Suprapubic skin (tissue), 4 donors: ENCODE measurements around the gene STK25. TPM values are rescaled to one million over a fixed set of nuclear protein-coding genes. Genes with fewer than 3 reads are reported as not detected.
"Not testable (repeated sequence)": the region's sequence is repeated elsewhere in the genome, so short reads cannot be mapped to it uniquely, and the experiment has no call there.

Experiments
- DNase-seq, 2 donors: peaks; one replicate each; pipeline ENCODE4 v3.0.0-alpha.2; 2019; ENCODE audit warnings: low spot score in 2 of 2
- H3K27ac ChIP-seq: fragments of 200-600 bp; sonication (generic); one replicate; pipeline ENCODE4 v1.5.1; 2019
- H3K27me3 ChIP-seq: fragments of 200-600 bp; sonication (generic); one replicate; pipeline ENCODE4 v1.5.1; 2019
- H3K36me3 ChIP-seq: fragments of 200-600 bp; sonication (generic); one replicate; pipeline ENCODE4 v1.5.1; 2019
- H3K4me1 ChIP-seq: fragments of 200-600 bp; sonication (generic); one replicate; pipeline ENCODE4 v1.5.1; 2019
- H3K4me3 ChIP-seq: fragments of 200-600 bp; sonication (generic); one replicate; pipeline ENCODE4 v1.5.1; 2019; ENCODE audit warnings: mild to moderate bottlenecking
- H3K9me3 ChIP-seq: fragments of 200-600 bp; sonication (generic); one replicate; pipeline ENCODE4 v1.5.1; 2019
- EP300 ChIP-seq: sonication (generic); formaldehyde crosslinking; IDR thresholded peaks from one replicate; pipeline ENCODE4 v1.6.1; 2017; ENCODE audit warnings: antibody characterized with exemption
- POLR2A ChIP-seq, 2 donors: fragments of 450-650 bp; IDR thresholded peaks; one replicate each; pipeline ENCODE4 v1.6.1; 2017; ENCODE audit warnings: antibody characterized with exemption in 2 of 2, mild to moderate bottlenecking in 2 of 2, moderate library complexity in 2 of 2
- POLR2AphosphoS5 ChIP-seq, 3 donors: sonication (generic); formaldehyde crosslinking; IDR thresholded peaks; one replicate each; pipeline ENCODE4 v1.6.1; 2017; ENCODE audit warnings: antibody characterized with exemption in 3 of 3
- WGBS: methylation state at CpG from one replicate; pipeline ENCODE4 v1.1.5; 2018; 5-methylcytosine and 5-hydroxymethylcytosine counted together
- total RNA-seq, 4 donors: library from RNA; depleted of rRNA; stranded (reverse); fragments of >200 nt; gene quantifications; one replicate each; pipeline ENCODE4 v1.1.0, GENCODE V29; 2016
- TF ChIP-seq, protein P1 (sequence below), 2 donors: fragments of 200-600 bp in 1 of 2; fragments of 450-650 bp in 1 of 2; sonication (generic) in 1 of 2; IDR thresholded peaks; one replicate each; pipeline ENCODE4 v1.5.1; 2016 to 2019; ENCODE audit warnings: antibody characterized with exemption in 2 of 2, mild to moderate bottlenecking in 1 of 2, moderate library complexity in 1 of 2

STK25 gene
- total RNA-seq, 4 donors from 2014 or later, result 131 to 232 (median 147) TPM

DNA sequence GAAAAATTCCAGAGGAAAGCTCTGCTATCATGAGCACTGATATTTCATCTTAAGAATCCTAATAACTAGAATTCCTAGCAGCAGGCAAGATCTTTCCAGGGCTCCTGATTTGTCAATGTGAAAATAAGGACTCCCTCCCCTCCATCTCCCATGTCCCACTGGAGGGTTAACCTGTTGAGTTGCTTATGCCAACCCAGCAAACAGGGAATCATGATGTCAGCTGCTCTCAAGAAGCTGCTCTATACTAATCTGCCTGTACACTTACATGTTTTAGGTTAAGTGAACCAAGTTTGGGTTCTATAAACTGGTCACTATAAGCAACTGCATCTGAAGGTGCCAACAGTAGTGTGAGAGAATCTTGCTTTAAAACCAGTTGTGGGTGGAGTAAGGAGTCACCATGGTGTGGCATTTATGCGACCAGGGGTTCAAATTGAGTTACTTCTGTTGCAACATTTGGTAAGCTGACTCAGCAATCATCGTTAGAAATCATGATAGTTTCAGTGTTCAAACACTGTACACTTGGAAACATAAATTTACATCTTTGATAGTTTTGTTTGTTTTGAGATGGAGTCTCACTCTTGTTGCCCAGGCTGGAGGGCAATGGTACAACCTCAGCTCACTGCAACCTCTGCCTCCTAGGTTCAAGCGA lies 53.4 kb downstream of the STK25 start:
- Histone ChIP-seq H3K36me3 (peaks cover 3% of the 10 kb centered on the region), H3K27me3 (no peaks in the 10 kb centered on the region), H3K4me1 (no peaks in the 10 kb centered on the region), H3K9me3 (no peaks in the 10 kb centered on the region), H3K27ac (no peak overlapping the region), H3K4me3 (no peak overlapping the region)
- DNase-seq, result no peak
- no peak for TF ChIP-seq POLR2AphosphoS5 (IDR thresholded peaks at IDR 0.05)
- TF ChIP-seq EP300, result no peak
- TF ChIP-seq, protein P1, sequence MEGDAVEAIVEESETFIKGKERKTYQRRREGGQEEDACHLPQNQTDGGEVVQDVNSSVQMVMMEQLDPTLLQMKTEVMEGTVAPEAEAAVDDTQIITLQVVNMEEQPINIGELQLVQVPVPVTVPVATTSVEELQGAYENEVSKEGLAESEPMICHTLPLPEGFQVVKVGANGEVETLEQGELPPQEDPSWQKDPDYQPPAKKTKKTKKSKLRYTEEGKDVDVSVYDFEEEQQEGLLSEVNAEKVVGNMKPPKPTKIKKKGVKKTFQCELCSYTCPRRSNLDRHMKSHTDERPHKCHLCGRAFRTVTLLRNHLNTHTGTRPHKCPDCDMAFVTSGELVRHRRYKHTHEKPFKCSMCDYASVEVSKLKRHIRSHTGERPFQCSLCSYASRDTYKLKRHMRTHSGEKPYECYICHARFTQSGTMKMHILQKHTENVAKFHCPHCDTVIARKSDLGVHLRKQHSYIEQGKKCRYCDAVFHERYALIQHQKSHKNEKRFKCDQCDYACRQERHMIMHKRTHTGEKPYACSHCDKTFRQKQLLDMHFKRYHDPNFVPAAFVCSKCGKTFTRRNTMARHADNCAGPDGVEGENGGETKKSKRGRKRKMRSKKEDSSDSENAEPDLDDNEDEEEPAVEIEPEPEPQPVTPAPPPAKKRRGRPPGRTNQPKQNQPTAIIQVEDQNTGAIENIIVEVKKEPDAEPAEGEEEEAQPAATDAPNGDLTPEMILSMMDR (IDR thresholded peaks at IDR 0.05), result no peak
- no peak for TF ChIP-seq POLR2A (IDR thresholded peaks at IDR 0.05)
- 58% methylated on average over 3 of the region's 3 CpGs for WGBS

DNA sequence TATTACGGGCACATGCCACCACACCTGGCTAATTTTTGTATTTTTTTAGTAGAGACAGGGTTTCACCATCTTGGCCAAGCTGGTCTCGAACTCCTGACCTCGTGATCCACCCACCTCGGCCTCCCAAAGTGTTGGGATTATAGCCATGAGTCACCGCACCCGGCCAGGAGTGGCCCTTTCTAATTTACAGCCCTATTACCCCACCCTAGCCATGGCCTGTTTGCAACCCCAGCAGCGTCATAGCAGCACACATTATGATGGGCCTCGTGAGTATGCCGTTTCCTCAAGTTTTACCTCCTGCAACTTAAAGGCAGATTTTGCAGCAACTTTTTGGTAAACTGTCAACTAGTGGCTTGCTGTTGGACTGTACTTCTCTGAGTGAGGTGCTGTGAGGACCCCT lies 54.5 kb downstream of the STK25 start:
- H3K27me3 ChIP-seq, H3K36me3 ChIP-seq, H3K9me3 ChIP-seq, H3K4me3 ChIP-seq, H3K27ac ChIP-seq, DNase-seq, H3K4me1 ChIP-seq: not testable (repeated sequence)
- WGBS, result 88% methylated on average over 9 of the region's 9 CpGs

DNA sequence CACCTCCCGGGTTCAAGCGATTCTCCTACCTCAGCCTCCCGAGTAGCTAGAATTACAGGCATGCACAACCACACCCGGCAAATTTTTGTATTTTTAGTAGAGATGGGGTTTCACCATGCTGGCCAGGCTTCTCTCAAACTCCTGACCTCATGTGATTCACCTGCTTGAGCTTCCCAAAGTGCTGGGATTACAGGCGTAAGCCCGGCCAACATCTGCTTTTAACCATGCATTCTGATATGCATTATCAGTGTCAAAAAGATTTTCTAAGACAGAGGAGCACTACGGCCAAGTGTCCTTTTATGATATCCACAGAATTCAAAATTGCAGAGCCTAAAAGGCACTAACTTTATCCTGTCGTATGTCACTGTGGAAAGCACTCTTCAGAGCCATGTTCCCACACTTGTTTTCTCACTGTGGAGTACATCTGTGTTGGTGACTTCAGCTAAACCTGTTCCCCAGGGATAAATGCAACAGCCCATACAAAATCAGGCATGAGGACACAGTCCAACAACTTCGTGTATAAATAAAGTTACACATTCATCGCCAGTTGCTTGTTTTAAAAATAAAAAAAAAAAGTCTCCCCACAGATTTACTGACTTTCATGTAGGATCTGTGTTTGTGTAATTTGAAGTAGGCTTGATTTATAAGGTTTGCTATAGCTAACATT lies 56.4 kb downstream of the STK25 start:
- Histone ChIP-seq H3K36me3 (peaks cover 15% of the 10 kb centered on the region), H3K27me3 (no peaks in the 10 kb centered on the region), H3K9me3 (no peaks in the 10 kb centered on the region), H3K4me1 (no peaks in the 10 kb centered on the region), H3K4me3 (no peak overlapping the region), H3K27ac (no peak overlapping the region)
- 83% methylated on average over 10 of the region's 10 CpGs for WGBS
- DNase-seq, result no peak
- TF ChIP-seq EP300 (no peak), POLR2A (IDR thresholded peaks at IDR 0.05) (no peak), POLR2AphosphoS5 (IDR thresholded peaks at IDR 0.05) (no peak)
- TF ChIP-seq, protein P1 (IDR thresholded peaks at IDR 0.05), result no peak

DNA sequence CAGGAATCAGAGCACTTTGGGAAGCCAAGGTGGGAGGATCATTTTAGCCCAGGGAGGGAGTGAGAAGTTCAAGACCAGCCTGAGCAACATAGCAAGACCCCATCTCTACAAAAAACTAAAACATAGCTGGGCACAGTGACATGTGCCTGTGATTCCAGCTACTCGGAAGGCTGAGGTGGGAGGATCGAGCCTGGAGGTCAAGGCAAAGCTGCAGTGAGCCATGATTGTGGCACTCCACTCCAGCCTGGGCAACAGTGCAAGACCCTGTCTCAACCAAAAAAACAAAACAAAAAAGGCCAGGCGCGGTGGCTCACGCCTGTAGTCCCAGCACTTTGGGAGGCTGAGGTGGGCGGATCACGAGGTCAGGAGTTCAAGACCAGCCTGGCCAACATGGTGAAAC lies 58.3 kb downstream of the STK25 start:
- not testable (repeated sequence) for DNase-seq, H3K4me3 ChIP-seq, H3K27me3 ChIP-seq, H3K9me3 ChIP-seq, H3K4me1 ChIP-seq, H3K27ac ChIP-seq
- WGBS, result 89% methylated on average over 7 of the region's 7 CpGs
- H3K36me3 ChIP-seq, result peaks cover 24% of the 10 kb centered on the region

DNA sequence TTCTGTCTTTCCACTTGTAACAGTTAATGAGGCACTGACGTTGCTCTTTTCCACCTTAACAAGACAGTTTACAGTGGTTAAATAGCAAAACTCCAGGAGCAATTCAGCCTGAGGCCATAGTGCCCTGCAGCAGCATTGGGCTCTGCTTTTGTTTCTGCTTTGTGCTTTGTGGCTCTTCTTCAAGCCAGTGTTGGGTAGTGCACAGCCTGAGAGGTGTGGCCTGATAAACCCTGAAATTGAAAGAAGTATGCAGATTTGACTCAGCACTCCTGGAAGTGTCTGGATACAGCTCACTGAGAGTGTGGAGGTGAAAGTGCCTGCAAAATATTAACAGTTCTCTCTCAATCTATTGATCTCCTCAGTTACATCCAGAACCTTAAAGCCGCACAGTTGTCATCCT lies 63.0 kb downstream of the STK25 start:
- H3K27me3 ChIP-seq, result no peaks in the 10 kb centered on the region
- no peak for TF ChIP-seq POLR2A (IDR thresholded peaks at IDR 0.05)
- no peak for TF ChIP-seq POLR2AphosphoS5 (IDR thresholded peaks at IDR 0.05)
- TF ChIP-seq, protein P1 (IDR thresholded peaks at IDR 0.05), result no peak
- no peak for TF ChIP-seq EP300
- no peak for DNase-seq
- no peak overlapping the region for H3K4me3 ChIP-seq
- H3K27ac ChIP-seq, result no peak overlapping the region
- H3K9me3 ChIP-seq, result no peaks in the 10 kb centered on the region
- H3K4me1 ChIP-seq, result no peaks in the 10 kb centered on the region
- peaks cover 71% of the 10 kb centered on the region for H3K36me3 ChIP-seq
- 87% methylated on average over 2 of the region's 2 CpGs for WGBS

DNA sequence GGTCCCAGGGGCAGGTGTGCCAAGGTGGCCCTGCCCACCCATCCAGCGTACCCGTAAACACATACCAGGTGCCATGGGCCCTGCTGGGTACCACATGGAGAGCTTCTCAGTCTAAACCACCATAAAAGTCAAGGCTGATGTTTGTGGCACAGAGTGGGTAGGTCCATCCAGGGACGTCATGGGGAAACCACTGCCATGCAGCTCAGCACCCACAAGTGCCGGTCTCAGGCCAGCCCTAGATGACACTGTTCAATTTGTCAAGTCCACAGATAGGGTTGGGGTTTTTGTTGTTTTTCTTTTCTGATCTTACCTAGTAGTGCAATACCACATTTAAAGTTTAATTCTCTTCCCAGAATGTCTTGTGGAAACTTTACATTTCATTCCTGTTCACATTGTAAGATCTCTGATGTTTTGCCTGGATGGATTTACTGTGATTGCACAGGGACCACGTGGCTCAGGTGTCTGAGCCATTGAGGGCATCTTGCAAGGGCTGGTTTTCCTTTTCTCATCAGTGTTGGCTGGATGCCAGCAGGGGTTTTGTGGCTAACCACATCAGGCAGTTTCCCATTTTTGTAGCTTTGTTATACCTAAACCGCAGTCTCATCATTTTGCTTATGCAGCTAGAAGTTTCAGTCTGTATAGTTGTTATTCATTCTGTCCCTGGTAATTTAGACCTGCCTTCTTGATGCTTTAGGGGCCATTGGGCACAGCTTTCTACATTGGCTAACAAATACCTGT lies 64.7 kb downstream of the STK25 start:
- H3K4me1 ChIP-seq, result no peaks in the 10 kb centered on the region
- H3K9me3 ChIP-seq, result no peaks in the 10 kb centered on the region
- no peak overlapping the region for H3K4me3 ChIP-seq
- H3K36me3 ChIP-seq, result peaks cover 79% of the 10 kb centered on the region
- no peaks in the 10 kb centered on the region for H3K27me3 ChIP-seq
- no peak for TF ChIP-seq POLR2A (IDR thresholded peaks at IDR 0.05)
- TF ChIP-seq, protein P1 (IDR thresholded peaks at IDR 0.05), result no peak
- TF ChIP-seq POLR2AphosphoS5 (IDR thresholded peaks at IDR 0.05), result no peak
- TF ChIP-seq EP300, result no peak
- no peak for DNase-seq
- H3K27ac ChIP-seq, result no peak overlapping the region
- 68% methylated on average over 6 of the region's 6 CpGs for WGBS
